Activated naive CD4-positive, alpha-beta T cell treated with anti-CD3 and anti-CD28 coated beads, Interleukin-2, amount 50 U/mL, for 24 hours (primary cell): ENCODE data around the gene DRD3.

Experiments
- H3K27ac Mint-ChIP-seq: one replicate; pipeline ENCODE4 v1.8.0; 2021; ENCODE audit warnings: mild to moderate bottlenecking, mixed read lengths
- H3K27me3 Mint-ChIP-seq: one replicate; pipeline ENCODE4 v1.8.0; 2021; ENCODE audit warnings: mixed read lengths
- H3K36me3 Mint-ChIP-seq: one replicate; pipeline ENCODE4 v1.8.0; 2021; ENCODE audit warnings: mixed read lengths
- H3K4me1 Mint-ChIP-seq: one replicate; pipeline ENCODE4 v1.8.0; 2021; ENCODE audit warnings: mixed read lengths
- H3K4me3 Mint-ChIP-seq: one replicate; pipeline ENCODE4 v1.8.0; 2021; ENCODE audit warnings: mild to moderate bottlenecking, mixed read lengths
- H3K9me3 Mint-ChIP-seq: one replicate; pipeline ENCODE4 v1.8.0; 2021; ENCODE audit warnings: mixed read lengths

The DRD3 gene

GRCh38 chr3:114081037-114081436 is 97.8 kb downstream of the DRD3 start:
- Mint-ChIP-seq H3K27ac (no peak overlapping the region), H3K9me3 (no peaks in the 10 kb centered on the region), H3K27me3 (no peaks in the 10 kb centered on the region), H3K4me3 (no peak overlapping the region), H3K4me1 (no peaks in the 10 kb centered on the region), H3K36me3 (peaks cover 30% of the 10 kb centered on the region)

- Mint-ChIP-seq H3K27me3 (no peaks in the 10 kb centered on the region), H3K4me3 (no peak overlapping the region), H3K9me3 (no peaks in the 10 kb centered on the region), H3K27ac (no peak overlapping the region), H3K4me1 (no peaks in the 10 kb centered on the region), H3K36me3 (peaks cover 26% of the 10 kb centered on the region)
Observed at GRCh38 chr3:114080201-114080600, 98.7 kb downstream of the DRD3 start.

GRCh38 chr3:114079761-114080160 is 99.1 kb downstream of the DRD3 start:
- Mint-ChIP-seq H3K27ac (no peak overlapping the region), H3K4me3 (no peak overlapping the region), H3K4me1 (no peaks in the 10 kb centered on the region), H3K9me3 (no peaks in the 10 kb centered on the region), H3K36me3 (peaks cover 26% of the 10 kb centered on the region), H3K27me3 (no peaks in the 10 kb centered on the region)

- H3K36me3 Mint-ChIP-seq, result peaks cover 27% of the 10 kb centered on the region
- no peak overlapping the region for H3K27ac Mint-ChIP-seq
- H3K9me3 Mint-ChIP-seq, result no peaks in the 10 kb centered on the region
- H3K4me1 Mint-ChIP-seq, result no peaks in the 10 kb centered on the region
- no peak overlapping the region for H3K4me3 Mint-ChIP-seq
- no peaks in the 10 kb centered on the region for H3K27me3 Mint-ChIP-seq
Observed at GRCh38 chr3:114078126-114078525, 100.7 kb downstream of the DRD3 start.
